ENCODE data around the gene DCC.

The DCC gene

GRCh38 chr18:52907543-52908308 lies 567.7 kb downstream of the DCC start:
- H3K4me3 ChIP-seq (ENCODE audit: low read length): no peak overlapping the region
- no peak for DNase-seq (ENCODE audit: low read depth)
- TF ChIP-seq CTCF (conservative IDR thresholded peaks at IDR 0.05; ENCODE audit: low read length): no peak

- DNase-seq (ENCODE audit: low read depth): no peak
- no peak overlapping the region for H3K4me3 ChIP-seq (ENCODE audit: low read length)
- no peak for TF ChIP-seq CTCF (conservative IDR thresholded peaks at IDR 0.05; ENCODE audit: low read length)
Observed at GRCh38 chr18:52914148-52914547, 574.2 kb downstream of the DCC start.

DNA sequence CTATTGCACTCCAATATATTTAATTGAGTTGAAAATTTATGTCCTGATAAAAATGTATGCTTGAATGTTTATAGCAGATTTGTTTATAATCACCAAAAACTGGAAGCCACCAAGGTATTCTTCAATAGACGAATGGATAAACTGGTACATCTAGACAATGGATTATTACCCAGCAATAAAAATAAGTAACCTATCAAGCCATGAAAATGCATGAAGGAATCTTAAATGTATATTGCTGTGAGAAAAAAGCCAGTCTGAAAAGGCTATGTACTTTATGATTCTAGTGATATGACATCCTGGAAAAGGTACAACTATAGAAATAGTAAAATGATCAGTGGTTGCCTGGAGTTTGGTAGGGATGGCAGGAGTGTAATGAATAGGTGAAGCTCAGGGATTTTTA lies 580.7 kb downstream of the DCC start:
- H3K4me3 ChIP-seq (ENCODE audit: low read length): no peak overlapping the region
- no peak for DNase-seq (ENCODE audit: low read depth)
- no peak for TF ChIP-seq CTCF (conservative IDR thresholded peaks at IDR 0.05; ENCODE audit: low read length)

DNA sequence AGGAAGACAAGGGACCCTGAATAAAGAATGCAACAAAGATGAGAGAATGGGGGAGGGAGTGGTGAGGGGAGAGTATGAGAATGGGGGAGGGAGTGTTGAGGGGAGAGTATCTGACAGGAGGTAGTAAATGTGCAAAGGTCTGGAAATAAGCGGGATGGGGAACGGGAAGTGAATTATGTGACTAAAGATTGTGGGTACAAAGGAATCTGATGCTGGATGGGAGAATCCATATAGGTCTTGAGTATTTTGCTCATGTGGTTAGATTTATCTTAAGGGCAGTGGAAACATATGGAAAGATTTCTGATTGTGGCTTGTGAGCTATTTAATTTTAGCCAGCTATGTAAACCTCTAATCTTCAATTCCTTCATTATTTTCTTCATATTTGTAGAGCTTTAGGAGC lies 593.4 kb downstream of the DCC start:
- DNase-seq (ENCODE audit: low read depth): no peak
- TF ChIP-seq CTCF (conservative IDR thresholded peaks at IDR 0.05; ENCODE audit: low read length): no peak
- no peak overlapping the region for H3K4me3 ChIP-seq (ENCODE audit: low read length)

DNA sequence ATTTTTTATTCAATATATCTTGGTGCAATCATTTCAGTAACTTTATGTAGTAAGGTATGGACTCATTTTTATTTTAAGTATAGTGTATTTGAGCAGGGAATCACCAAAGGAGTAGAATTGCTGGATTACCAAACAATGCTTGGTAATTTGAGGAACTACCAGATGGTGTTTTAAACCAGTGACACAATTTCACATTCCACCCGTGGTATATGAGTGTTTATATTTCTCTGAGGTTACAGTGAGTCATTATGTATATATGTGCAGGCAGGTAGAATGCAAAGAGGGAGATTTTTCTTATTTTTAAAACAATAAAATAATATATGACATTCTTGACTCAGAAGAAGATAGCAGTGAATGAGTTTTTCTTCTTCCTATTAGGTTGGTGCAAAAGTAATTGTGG lies 596.9 kb downstream of the DCC start:
- no peak for TF ChIP-seq CTCF (conservative IDR thresholded peaks at IDR 0.05; ENCODE audit: low read length)
- H3K4me3 ChIP-seq (ENCODE audit: low read length): no peak overlapping the region
- no peak for DNase-seq (ENCODE audit: low read depth)

DNA sequence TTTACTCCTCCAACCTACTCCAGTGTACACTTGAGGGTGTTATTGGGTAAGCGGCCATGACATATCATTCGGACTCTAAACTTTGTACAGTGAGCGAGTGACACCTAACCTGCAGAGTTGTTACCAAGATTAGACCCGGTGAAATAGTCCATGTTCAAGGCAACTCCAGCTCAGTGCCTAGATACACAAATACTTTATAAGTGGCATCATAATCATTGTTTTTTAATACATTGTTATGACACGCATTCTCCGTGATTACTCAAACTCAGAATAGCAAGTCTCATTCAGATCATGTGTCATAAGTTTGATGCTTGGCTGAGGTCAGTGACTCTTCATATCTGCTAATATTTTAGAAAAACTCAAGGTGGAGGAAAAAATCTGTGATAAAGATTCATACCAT lies 597.8 kb downstream of the DCC start:
- TF ChIP-seq CTCF (conservative IDR thresholded peaks at IDR 0.05; ENCODE audit: low read length): no peak
- no peak overlapping the region for H3K4me3 ChIP-seq (ENCODE audit: low read length)
- no peak for DNase-seq (ENCODE audit: low read depth)

GRCh38 chr18:52945552-52945951 lies 605.6 kb downstream of the DCC start:
- TF ChIP-seq CTCF (conservative IDR thresholded peaks at IDR 0.05; ENCODE audit: low read length): no peak
- no peak overlapping the region for H3K4me3 ChIP-seq (ENCODE audit: low read length)
- no peak for DNase-seq (ENCODE audit: low read depth)

Measured in AG10803 (cell line).